ENCODE data around the gene SEMA5A. TPM values are rescaled to one million over a fixed set of nuclear protein-coding genes. Genes with fewer than 3 reads are reported as not detected.

SEMA5A gene
- total RNA-seq, 1 experiment from 2014 or later: 34.3 TPM

DNA sequence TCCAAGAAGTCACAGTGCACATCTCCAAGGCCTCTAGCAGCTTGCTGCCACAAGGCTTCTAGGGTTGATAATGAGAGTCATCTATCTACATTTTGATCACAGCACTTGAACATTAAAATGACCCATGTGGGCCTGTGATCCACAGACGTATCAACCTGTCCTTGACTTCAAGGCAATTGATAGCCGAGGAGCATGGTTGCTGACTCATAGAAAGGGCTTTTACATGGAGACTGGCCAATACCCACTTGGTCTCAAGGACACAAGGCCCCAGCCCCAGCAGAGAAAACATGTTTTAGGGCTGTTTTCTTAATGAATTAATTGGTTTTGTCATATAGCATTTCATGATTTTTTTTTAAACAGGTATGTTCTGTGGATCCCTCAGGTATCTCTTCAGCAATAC lies 314.0 kb downstream of the SEMA5A start:
- Histone ChIP-seq H3K9me3 (no peaks in the 10 kb centered on the region), H3K4me1 (no peaks in the 10 kb centered on the region), H3K36me3 (ENCODE audit: control insufficient read depth, insufficient read depth, low read length) (no peaks in the 10 kb centered on the region), H3K4me3 (ENCODE audit: low read depth, low read length) (no peak overlapping the region), H3K27me3 (replicated peaks; ENCODE audit: control insufficient read depth, insufficient read depth, low read length) (no peaks in the 10 kb centered on the region)
- H3K27ac Mint-ChIP-seq (ENCODE audit: unreplicated experiment): no peak overlapping the region
- intact Hi-C loops (cut with micrococcal nuclease; ENCODE audit: unreplicated experiment): no loop called here
- no peak for DNase-seq
- TF ChIP-seq, protein P1, sequence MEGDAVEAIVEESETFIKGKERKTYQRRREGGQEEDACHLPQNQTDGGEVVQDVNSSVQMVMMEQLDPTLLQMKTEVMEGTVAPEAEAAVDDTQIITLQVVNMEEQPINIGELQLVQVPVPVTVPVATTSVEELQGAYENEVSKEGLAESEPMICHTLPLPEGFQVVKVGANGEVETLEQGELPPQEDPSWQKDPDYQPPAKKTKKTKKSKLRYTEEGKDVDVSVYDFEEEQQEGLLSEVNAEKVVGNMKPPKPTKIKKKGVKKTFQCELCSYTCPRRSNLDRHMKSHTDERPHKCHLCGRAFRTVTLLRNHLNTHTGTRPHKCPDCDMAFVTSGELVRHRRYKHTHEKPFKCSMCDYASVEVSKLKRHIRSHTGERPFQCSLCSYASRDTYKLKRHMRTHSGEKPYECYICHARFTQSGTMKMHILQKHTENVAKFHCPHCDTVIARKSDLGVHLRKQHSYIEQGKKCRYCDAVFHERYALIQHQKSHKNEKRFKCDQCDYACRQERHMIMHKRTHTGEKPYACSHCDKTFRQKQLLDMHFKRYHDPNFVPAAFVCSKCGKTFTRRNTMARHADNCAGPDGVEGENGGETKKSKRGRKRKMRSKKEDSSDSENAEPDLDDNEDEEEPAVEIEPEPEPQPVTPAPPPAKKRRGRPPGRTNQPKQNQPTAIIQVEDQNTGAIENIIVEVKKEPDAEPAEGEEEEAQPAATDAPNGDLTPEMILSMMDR (IDR thresholded peaks at IDR 0.05; ENCODE audit: insufficient read depth in 1 of 2, low read depth in 1 of 2, low read length in 1 of 2, severe bottlenecking in 1 of 2, unreplicated experiment in 1 of 2): no peak
- ChIA-PET CTCF (no interaction called here), POLR2A (no interaction called here)
- H3K4me3 Mint-ChIP-seq (ENCODE audit: unreplicated experiment): no peak overlapping the region
- H3K36me3 Mint-ChIP-seq (ENCODE audit: insufficient read depth, unreplicated experiment): peaks cover 7% of the 10 kb centered on the region
- H3K9me3 Mint-ChIP-seq (ENCODE audit: unreplicated experiment): no peaks in the 10 kb centered on the region
- H3K4me1 Mint-ChIP-seq (ENCODE audit: low read depth, unreplicated experiment): peaks cover 6% of the 10 kb centered on the region
- H3K27me3 Mint-ChIP-seq (ENCODE audit: insufficient read depth, unreplicated experiment): no peaks in the 10 kb centered on the region
- no TSS peak for BruUV-seq (replicated peaks)

GRCh38 chr5:9230355-9230754 lies 315.5 kb downstream of the SEMA5A start:
- BruUV-seq (replicated peaks): no TSS peak
- peaks cover 6% of the 10 kb centered on the region for H3K4me1 Mint-ChIP-seq (ENCODE audit: low read depth, unreplicated experiment)
- Histone ChIP-seq H3K4me3 (ENCODE audit: low read depth, low read length) (no peak overlapping the region), H3K4me1 (0 out of 2 replicates have a peak, but pooled peaks cover 6% of the 10 kb centered on the region), H3K27me3 (replicated peaks; ENCODE audit: control insufficient read depth, insufficient read depth, low read length) (no peaks in the 10 kb centered on the region), H3K9me3 (no peaks in the 10 kb centered on the region), H3K36me3 (ENCODE audit: control insufficient read depth, insufficient read depth, low read length) (no peaks in the 10 kb centered on the region)
- H3K9me3 Mint-ChIP-seq (ENCODE audit: unreplicated experiment): no peaks in the 10 kb centered on the region
- no peak overlapping the region for H3K27ac Mint-ChIP-seq (ENCODE audit: unreplicated experiment)
- intact Hi-C loops (cut with micrococcal nuclease; ENCODE audit: unreplicated experiment): no loop called here
- H3K36me3 Mint-ChIP-seq (ENCODE audit: insufficient read depth, unreplicated experiment): peaks cover 7% of the 10 kb centered on the region
- TF ChIP-seq, protein P1 (IDR thresholded peaks at IDR 0.05; ENCODE audit: insufficient read depth in 1 of 2, low read depth in 1 of 2, low read length in 1 of 2, severe bottlenecking in 1 of 2, unreplicated experiment in 1 of 2): no peak
- DNase-seq: no peak
- no peak overlapping the region for H3K4me3 Mint-ChIP-seq (ENCODE audit: unreplicated experiment)
- ChIA-PET POLR2A (no interaction called here), CTCF (no interaction called here)
- no peaks in the 10 kb centered on the region for H3K27me3 Mint-ChIP-seq (ENCODE audit: insufficient read depth, unreplicated experiment)

- Histone ChIP-seq H3K36me3 (ENCODE audit: control insufficient read depth, insufficient read depth, low read length) (no peaks in the 10 kb centered on the region), H3K4me3 (ENCODE audit: low read depth, low read length) (no peak overlapping the region), H3K27me3 (replicated peaks; ENCODE audit: control insufficient read depth, insufficient read depth, low read length) (no peaks in the 10 kb centered on the region), H3K4me1 (0 out of 2 replicates have a peak, but pooled peaks cover 6% of the 10 kb centered on the region), H3K9me3 (no peaks in the 10 kb centered on the region)
- DNase-seq: no peak
- Mint-ChIP-seq H3K27me3 (ENCODE audit: insufficient read depth, unreplicated experiment) (no peaks in the 10 kb centered on the region), H3K4me1 (ENCODE audit: low read depth, unreplicated experiment) (no peaks in the 10 kb centered on the region), H3K36me3 (ENCODE audit: insufficient read depth, unreplicated experiment) (peaks cover 7% of the 10 kb centered on the region), H3K4me3 (ENCODE audit: unreplicated experiment) (no peak overlapping the region), H3K9me3 (ENCODE audit: unreplicated experiment) (no peaks in the 10 kb centered on the region), H3K27ac (ENCODE audit: unreplicated experiment) (no peak overlapping the region)
- intact Hi-C loops (cut with micrococcal nuclease; ENCODE audit: unreplicated experiment): no loop called here
- TF ChIP-seq, protein P1 (IDR thresholded peaks at IDR 0.05; ENCODE audit: insufficient read depth in 1 of 2, low read depth in 1 of 2, low read length in 1 of 2, severe bottlenecking in 1 of 2, unreplicated experiment in 1 of 2): no peak
- no TSS peak for BruUV-seq (replicated peaks)
- POLR2A ChIA-PET: no interaction called here
- CTCF ChIA-PET: no interaction called here
These were observed 319.8 kb downstream of the SEMA5A start for GRCh38 chr5:9226016-9226536.
